Hepatocyte (in vitro differentiated cells): ENCODE measurements around the gene DISC1. TPM values are rescaled to one million over a fixed set of nuclear protein-coding genes. Genes with fewer than 3 reads are reported as not detected.

Experiments used
- DNase-seq: peaks from one replicate; pipeline ENCODE4 v3.0.0-alpha.2; 2016; ENCODE audit warnings: low spot score
- H2AFZ ChIP-seq: fragments of 200-600 bp; sonication (generic); 2 replicates; pipeline ENCODE4 v1.6.0; 2016; ENCODE audit warnings: antibody characterized with exemption, mild to moderate bottlenecking
- H3K27ac ChIP-seq: fragments of 200-600 bp; sonication (generic); 2 replicates; pipeline ENCODE4 v1.5.1; 2016; ENCODE audit warnings: mild to moderate bottlenecking
- H3K27me3 ChIP-seq: fragments of 200-600 bp; sonication (generic); 2 replicates; pipeline ENCODE4 v1.6.1; 2016
- H3K36me3 ChIP-seq: fragments of 200-600 bp; sonication (generic); replicated peaks from 2 replicates; pipeline ENCODE4 v1.5.1; 2016; ENCODE audit warnings: low read depth; ENCODE audit not compliant: insufficient read depth
- H3K4me1 ChIP-seq: fragments of 200-600 bp; sonication (generic); 2 replicates; pipeline ENCODE4 v1.5.1; 2016; ENCODE audit warnings: mild to moderate bottlenecking, moderate library complexity; ENCODE audit not compliant: insufficient read depth
- H3K4me2 ChIP-seq: fragments of 200-600 bp; sonication (generic); 2 replicates; pipeline ENCODE4 v1.6.0; 2016
- H3K4me3 ChIP-seq: fragments of 200-600 bp; sonication (generic); 2 replicates; pipeline ENCODE4 v1.5.1; 2016; ENCODE audit warnings: mild to moderate bottlenecking
- H3K79me2 ChIP-seq: fragments of 200-600 bp; sonication (generic); 2 replicates; pipeline ENCODE4 v1.6.0; 2017; ENCODE audit warnings: mild to moderate bottlenecking
- H3K9me2 ChIP-seq: fragments of 200-600 bp; sonication (generic); replicated peaks from 2 replicates; pipeline ENCODE4 v1.6.0; 2017; ENCODE audit warnings: mild to moderate bottlenecking; ENCODE audit not compliant: insufficient read depth
- H3K9me3 ChIP-seq: fragments of 200-600 bp; sonication (generic); 2 replicates; pipeline ENCODE4 v1.5.1; 2016; ENCODE audit warnings: low read depth, mild to moderate bottlenecking
- H4K20me1 ChIP-seq: fragments of 200-600 bp; sonication (generic); 2 replicates; pipeline ENCODE4 v1.6.0; 2016; ENCODE audit warnings: mild to moderate bottlenecking; ENCODE audit not compliant: insufficient read depth, poor library complexity, severe bottlenecking
- EZH2 ChIP-seq: fragments of 200-600 bp; sonication (generic); IDR thresholded peaks from 2 replicates; pipeline ENCODE4 v1.6.1; 2016; ENCODE audit warnings: antibody characterized with exemption, mild to moderate bottlenecking, borderline replicate concordance
- EZH2phosphoT487 ChIP-seq: fragments of 200-600 bp; sonication (generic); IDR thresholded peaks from one replicate; pipeline ENCODE4 v1.6.1; 2018; ENCODE audit warnings: antibody characterized with exemption, mild to moderate bottlenecking, low read depth, moderate library complexity; ENCODE audit not compliant: unreplicated experiment, severe bottlenecking
- WGBS: methylation state at CpG from one replicate; pipeline ENCODE4 v1.1.6; 2016; ENCODE audit warnings: low lambda C conversion rate; ENCODE audit errors: missing lambda C conversion rate; 5-methylcytosine and 5-hydroxymethylcytosine counted together
- polyA plus RNA-seq: library from polyadenylated mRNA; unstranded; fragments of >200 nt; fragmentation: Nextera tagmentation; extraction: Ambion mirVana; gene quantifications from 2 replicates; pipeline ENCODE4 v1.2.1, GENCODE V29; 2016
- total RNA-seq: library from RNA; depleted of rRNA; stranded (reverse); fragments of >200 nt; gene quantifications from 2 replicates; pipeline ENCODE4 v1.2.3, GENCODE V29; 2014
- TF ChIP-seq, protein P1 (sequence below): fragments of 200-600 bp; sonication (generic); IDR thresholded peaks from 2 replicates; pipeline ENCODE4 v1.5.1; 2016; ENCODE audit warnings: antibody characterized with exemption, mild to moderate bottlenecking; ENCODE audit not compliant: poor library complexity

DISC1 gene
- total and polyA plus RNA-seq, 2 experiments from 2014 or later, result 3.0 to 4.7 TPM

DNA sequence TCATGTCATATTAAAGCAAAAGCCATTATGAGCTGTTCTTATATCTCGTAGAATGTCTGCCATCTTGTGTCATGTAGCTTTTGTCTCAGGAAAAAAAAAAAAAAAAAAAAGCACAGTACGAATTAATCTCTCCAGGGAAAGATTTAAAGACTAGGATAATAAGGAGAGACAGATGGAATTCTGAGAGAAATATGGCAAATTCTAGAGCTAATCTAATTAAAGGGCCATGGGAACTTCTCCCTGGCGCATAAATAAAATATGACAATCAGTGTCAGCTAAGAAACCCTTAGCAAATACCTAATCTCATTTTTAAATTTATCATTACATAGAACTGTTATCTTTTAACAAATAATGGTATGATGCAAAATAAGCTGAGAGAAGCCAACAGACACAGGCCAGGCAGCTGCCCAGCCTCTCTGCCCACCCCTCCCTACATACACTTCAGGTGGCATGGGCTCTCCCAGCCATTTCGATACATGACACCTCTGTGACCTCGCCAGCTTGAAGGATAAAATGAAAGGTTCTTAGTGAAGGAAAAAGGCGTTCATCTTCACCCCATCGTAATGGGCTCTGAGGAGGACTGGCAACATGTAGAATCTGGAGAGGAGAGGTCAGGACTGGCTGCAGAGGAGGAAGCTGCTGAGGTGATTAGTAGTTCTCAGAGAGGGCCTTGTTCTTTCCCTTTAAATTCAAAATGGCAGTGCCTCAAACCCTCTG lies 39.8 kb downstream of the DISC1 start:
- Histone ChIP-seq H3K27ac (peak overlapping the region; percentile 7), H3K9me2 (no peaks in the 10 kb centered on the region), H3K9me3 (no peaks in the 10 kb centered on the region), H3K4me2 (no peak overlapping the region), H3K27me3 (no peaks in the 10 kb centered on the region), H3K79me2 (no peaks in the 10 kb centered on the region), H3K4me3 (no peak overlapping the region), H2AFZ (no peak overlapping the region), H3K4me1 (no peaks in the 10 kb centered on the region), H3K36me3 (no peaks in the 10 kb centered on the region), H4K20me1 (no peaks in the 10 kb centered on the region)
- TF ChIP-seq, protein P1, sequence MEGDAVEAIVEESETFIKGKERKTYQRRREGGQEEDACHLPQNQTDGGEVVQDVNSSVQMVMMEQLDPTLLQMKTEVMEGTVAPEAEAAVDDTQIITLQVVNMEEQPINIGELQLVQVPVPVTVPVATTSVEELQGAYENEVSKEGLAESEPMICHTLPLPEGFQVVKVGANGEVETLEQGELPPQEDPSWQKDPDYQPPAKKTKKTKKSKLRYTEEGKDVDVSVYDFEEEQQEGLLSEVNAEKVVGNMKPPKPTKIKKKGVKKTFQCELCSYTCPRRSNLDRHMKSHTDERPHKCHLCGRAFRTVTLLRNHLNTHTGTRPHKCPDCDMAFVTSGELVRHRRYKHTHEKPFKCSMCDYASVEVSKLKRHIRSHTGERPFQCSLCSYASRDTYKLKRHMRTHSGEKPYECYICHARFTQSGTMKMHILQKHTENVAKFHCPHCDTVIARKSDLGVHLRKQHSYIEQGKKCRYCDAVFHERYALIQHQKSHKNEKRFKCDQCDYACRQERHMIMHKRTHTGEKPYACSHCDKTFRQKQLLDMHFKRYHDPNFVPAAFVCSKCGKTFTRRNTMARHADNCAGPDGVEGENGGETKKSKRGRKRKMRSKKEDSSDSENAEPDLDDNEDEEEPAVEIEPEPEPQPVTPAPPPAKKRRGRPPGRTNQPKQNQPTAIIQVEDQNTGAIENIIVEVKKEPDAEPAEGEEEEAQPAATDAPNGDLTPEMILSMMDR, result no peak
- TF ChIP-seq EZH2phosphoT487, result no peak
- no peak for TF ChIP-seq EZH2
- DNase-seq, result no peak
- WGBS, result 80% methylated on average over 7 of the region's 7 CpGs

DNA sequence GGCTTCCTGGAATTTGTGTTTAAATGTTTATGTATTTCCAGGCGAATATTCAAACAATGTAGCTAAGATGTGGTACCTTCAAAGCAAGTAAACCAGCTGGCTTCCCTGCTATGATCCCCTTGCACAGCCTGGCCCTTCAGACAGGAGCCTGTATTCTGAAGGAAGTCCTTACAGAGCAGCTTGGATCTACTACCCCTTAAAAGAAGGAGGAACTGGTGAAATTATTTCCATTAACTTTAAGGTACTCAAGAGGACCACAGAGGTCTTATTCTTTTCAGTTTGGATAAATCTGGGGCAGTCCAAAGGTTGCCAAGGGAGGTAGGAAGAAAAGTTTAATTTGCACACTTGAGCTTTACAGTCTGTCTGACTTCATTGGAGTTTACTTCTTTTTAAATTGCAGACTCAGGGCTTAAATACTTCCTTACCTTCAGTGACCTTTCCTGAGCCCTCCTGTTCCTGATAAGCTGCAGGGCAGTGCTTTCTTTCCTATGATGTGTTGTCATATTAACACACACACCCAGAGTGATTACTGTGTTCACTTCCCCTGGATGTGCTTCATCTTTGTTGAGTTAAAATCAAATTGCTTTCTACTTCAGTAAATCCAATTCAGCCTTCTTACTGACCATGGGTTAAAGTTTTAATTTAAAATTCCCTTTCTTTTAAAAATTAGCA lies 40.5 kb downstream of the DISC1 start:
- H3K4me2 ChIP-seq, result no peak overlapping the region
- DNase-seq, result no peak
- no peaks in the 10 kb centered on the region for H3K9me2 ChIP-seq
- no peaks in the 10 kb centered on the region for H3K36me3 ChIP-seq
- H3K4me1 ChIP-seq, result no peaks in the 10 kb centered on the region
- no peak overlapping the region for H2AFZ ChIP-seq
- no peak overlapping the region for H3K4me3 ChIP-seq
- no peaks in the 10 kb centered on the region for H3K79me2 ChIP-seq
- H3K27ac ChIP-seq, result peak overlapping the region; percentile 7
- H3K9me3 ChIP-seq, result no peaks in the 10 kb centered on the region
- H4K20me1 ChIP-seq, result no peaks in the 10 kb centered on the region
- TF ChIP-seq, protein P1, result no peak
- TF ChIP-seq EZH2phosphoT487, result no peak
- TF ChIP-seq EZH2, result no peak
- WGBS, result 38% methylated on average over 1 of the region's 1 CpG
- H3K27me3 ChIP-seq, result no peaks in the 10 kb centered on the region

DNA sequence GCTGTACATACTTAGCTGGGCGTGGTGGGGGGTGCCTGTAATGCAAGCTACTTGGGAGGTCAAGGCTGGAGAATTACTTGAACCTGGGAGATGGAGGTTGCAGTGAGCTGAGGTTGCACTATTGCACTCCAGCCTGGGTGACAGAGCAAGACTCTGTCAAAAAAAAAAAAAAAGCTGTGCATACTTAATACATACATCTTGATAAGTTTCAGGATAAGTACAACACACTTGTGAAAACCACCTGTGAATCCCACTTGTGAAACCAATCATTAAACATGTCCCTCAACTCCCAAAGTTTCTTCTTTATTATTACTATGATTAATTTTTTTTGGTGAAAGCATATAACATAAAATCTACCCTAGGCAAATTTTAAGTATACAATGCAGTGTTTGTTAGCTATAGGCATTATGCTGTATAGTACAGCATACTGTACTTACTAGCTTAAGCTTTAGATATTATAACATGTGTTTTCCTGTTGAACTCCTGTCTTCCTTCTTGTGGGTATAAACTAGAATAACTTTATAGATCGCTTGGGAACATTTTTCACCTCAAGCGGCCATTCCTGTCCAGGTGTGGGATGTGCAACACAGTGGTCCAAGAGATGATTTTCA lies 41.4 kb downstream of the DISC1 start:
- H3K27ac ChIP-seq, result no peak overlapping the region
- WGBS, result 91% methylated on average over 3 of the region's 3 CpGs

More for the DNA sequence above, 41.4 kb downstream of the DISC1 start:
- Histone ChIP-seq H3K9me3 (no peaks in the 10 kb centered on the region), H3K79me2 (no peaks in the 10 kb centered on the region), H2AFZ (no peak overlapping the region), H3K4me3 (no peak overlapping the region), H3K27me3 (no peaks in the 10 kb centered on the region), H3K9me2 (no peaks in the 10 kb centered on the region), H3K36me3 (no peaks in the 10 kb centered on the region), H3K4me2 (no peak overlapping the region), H4K20me1 (no peaks in the 10 kb centered on the region), H3K4me1 (no peaks in the 10 kb centered on the region)
- no peak for DNase-seq
- TF ChIP-seq, protein P1, result no peak
